Measurements from ENCODE around the gene SRI.
"Not testable (repeated sequence)": the region's sequence is repeated elsewhere in the genome, so short reads cannot be mapped to it uniquely, and the experiment has no call there.

Gene SRI

GRCh38 chr7:88219781-88220747 lies at the start of gene SRI:
Gene SRI (minus strand): TSS chr7:88220038. CDS start chr7:88220026, 12 bp downstream.
- DNase-seq, result peak; percentile 90

GRCh38 chr7:88269586-88269985 lies 49.7 kb upstream of the SRI start:
- DNase-seq, result no peak

- peak; percentile 37 for DNase-seq
Observed at GRCh38 chr7:88268858-88269257, 49.0 kb upstream of the SRI start.

GRCh38 chr7:88268051-88268450 lies 48.2 kb upstream of the SRI start:
- no peak for DNase-seq

GRCh38 chr7:88267421-88267820 lies 47.6 kb upstream of the SRI start:
- DNase-seq, result no peak

- peak; percentile 31 for DNase-seq
Observed at GRCh38 chr7:88264987-88265386, 45.1 kb upstream of the SRI start.

GRCh38 chr7:88262562-88262961 lies 42.7 kb upstream of the SRI start:
- DNase-seq, result no peak

- no peak for DNase-seq
Observed at GRCh38 chr7:88260719-88261118, 40.9 kb upstream of the SRI start.

- DNase-seq, result no peak
Observed at GRCh38 chr7:88259656-88260380, 40.0 kb upstream of the SRI start.

GRCh38 chr7:88258296-88258695 lies 38.5 kb upstream of the SRI start:
- DNase-seq, result not testable (repeated sequence)

GRCh38 chr7:88256906-88257305 lies 37.1 kb upstream of the SRI start:
- no peak for DNase-seq

- no peak for DNase-seq
Observed at GRCh38 chr7:88254721-88255424, 35.0 kb upstream of the SRI start.

GRCh38 chr7:88253640-88254039 lies 33.8 kb upstream of the SRI start:
- DNase-seq, result no peak

GRCh38 chr7:88244258-88244657 lies 24.4 kb upstream of the SRI start:
- no peak for DNase-seq

GRCh38 chr7:88243345-88243909 lies 23.6 kb upstream of the SRI start:
- peak; percentile 66 for DNase-seq

GRCh38 chr7:88239852-88240251 lies 20.0 kb upstream of the SRI start:
- DNase-seq, result no peak

- no peak for DNase-seq
Observed at GRCh38 chr7:88233828-88234227, 14.0 kb upstream of the SRI start.

- DNase-seq, result no peak
Observed at GRCh38 chr7:88230646-88231045, 10.8 kb upstream of the SRI start.

GRCh38 chr7:88229302-88229995 lies 9.6 kb upstream of the SRI start:
- DNase-seq, result no peak

GRCh38 chr7:88226886-88227516 lies 7.2 kb upstream of the SRI start:
- DNase-seq, result no peak

- DNase-seq, result no peak
Observed at GRCh38 chr7:88226201-88226600, 6.4 kb upstream of the SRI start.

Measured in hematopoietic multipotent progenitor cell treated with erythropoietin and hydrocortisone succinate and interleukin-3 and kit ligand, for 6 days (in vitro differentiated cells).